ENCODE measurements around the gene ZNF488.

Gene ZNF488

GRCh38 chr10:47365431-47366180, 18.5 kb downstream of the ZNF488 start:
- DNase-seq = peak; percentile 24

GRCh38 chr10:47364911-47365310, 19.2 kb downstream of the ZNF488 start:
- peak; percentile 42 for DNase-seq

- peak; percentile 2 for DNase-seq
Measured at GRCh38 chr10:47364366-47364765, 19.7 kb downstream of the ZNF488 start.

- peak; percentile 22 for DNase-seq
Measured at GRCh38 chr10:47363781-47364180, 20.3 kb downstream of the ZNF488 start.

- no peak for DNase-seq
Measured at GRCh38 chr10:47362199-47362598, 21.9 kb downstream of the ZNF488 start.

GRCh38 chr10:47361293-47361692, 22.8 kb downstream of the ZNF488 start:
- peak; percentile 63 for DNase-seq

GRCh38 chr10:47360419-47361040, 23.6 kb downstream of the ZNF488 start:
- DNase-seq = peak; percentile 51

- DNase-seq = peak; percentile 28
Measured at GRCh38 chr10:47359626-47360418, 24.3 kb downstream of the ZNF488 start.

- no peak for DNase-seq
Measured at GRCh38 chr10:47359101-47359500, 25.0 kb downstream of the ZNF488 start.

- DNase-seq = peak; percentile 34
Measured at GRCh38 chr10:47358457-47358856, 25.6 kb downstream of the ZNF488 start.

- peak; percentile 14 for DNase-seq
Measured at GRCh38 chr10:47357911-47358310, 26.2 kb downstream of the ZNF488 start.

- DNase-seq = peak; percentile 57
Measured at GRCh38 chr10:47357131-47357582, 26.9 kb downstream of the ZNF488 start.

GRCh38 chr10:47356708-47357107, 27.4 kb downstream of the ZNF488 start:
- DNase-seq = no peak

- no peak for DNase-seq
Measured at GRCh38 chr10:47354900-47355299, 29.2 kb downstream of the ZNF488 start.

GRCh38 chr10:47354165-47354564, 29.9 kb downstream of the ZNF488 start:
- DNase-seq = peak; percentile 46

- peak; percentile 46 for DNase-seq
Measured at GRCh38 chr10:47353351-47353750, 30.7 kb downstream of the ZNF488 start.

GRCh38 chr10:47351899-47352815, 31.9 kb downstream of the ZNF488 start:
- peak; percentile 51 for DNase-seq

- DNase-seq = peak; percentile 54
Measured at GRCh38 chr10:47350671-47351640, 33.1 kb downstream of the ZNF488 start.

- peak; percentile 59 for DNase-seq
Measured at GRCh38 chr10:47349941-47350371, 34.1 kb downstream of the ZNF488 start.

GRCh38 chr10:47349516-47349915, 34.6 kb downstream of the ZNF488 start:
- peak; percentile 55 for DNase-seq
